Measurements from ENCODE around the gene CNTN5. TPM values are rescaled to one million over a fixed set of nuclear protein-coding genes. Genes with fewer than 3 reads are reported as not detected.

CNTN5 gene
- total and polyA plus RNA-seq, 2 donors: 0.07 to 0.14 TPM

DNA sequence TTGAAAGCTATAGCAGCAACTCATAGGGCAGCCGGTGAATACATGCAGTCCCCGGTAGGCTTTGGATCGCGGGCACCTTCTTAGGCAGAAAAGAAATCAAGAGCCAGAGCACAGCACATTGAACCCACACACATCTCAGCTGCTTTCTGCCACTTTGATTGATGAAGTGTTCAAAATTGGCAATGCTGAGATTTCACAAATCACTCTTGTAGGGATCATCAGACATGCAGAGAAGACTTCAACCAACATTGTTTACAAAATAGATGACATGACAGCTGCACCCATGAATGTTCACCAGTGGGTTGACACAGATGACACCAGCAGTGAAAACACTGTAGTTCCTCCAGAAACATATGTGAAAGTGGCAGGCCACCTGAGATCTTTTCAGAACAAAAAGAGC lies 1316.1 kb downstream of the CNTN5 start:
- H3K4me3 ChIP-seq (ENCODE audit: low read length in 2 of 2): no peak overlapping the region
- H3K36me3 ChIP-seq (ENCODE audit: control insufficient read depth in 2 of 2, insufficient read depth in 2 of 2, low read length in 1 of 2): no peaks in the 10 kb centered on the region
- no peaks in the 10 kb centered on the region for H3K4me1 ChIP-seq (ENCODE audit: control insufficient read depth in 2 of 2, insufficient read depth in 2 of 2, low read length in 2 of 2)
- H3K27ac ChIP-seq (ENCODE audit: low read depth in 1 of 2, low read length in 1 of 2): no peak overlapping the region
- WGBS: 89% methylated on average over 4 of the region's 4 CpGs
- DNase-seq (ENCODE audit: low read depth in 6 of 9, low spot score in 9 of 9): no peak
- H3K9me3 ChIP-seq (ENCODE audit: control insufficient read depth in 2 of 2, insufficient read depth in 1 of 2, low read length in 1 of 2): no peaks in the 10 kb centered on the region
- H3K27me3 ChIP-seq (ENCODE audit: control insufficient read depth in 2 of 2, insufficient read depth in 1 of 2, low read length in 1 of 2): no peaks in the 10 kb centered on the region

DNA sequence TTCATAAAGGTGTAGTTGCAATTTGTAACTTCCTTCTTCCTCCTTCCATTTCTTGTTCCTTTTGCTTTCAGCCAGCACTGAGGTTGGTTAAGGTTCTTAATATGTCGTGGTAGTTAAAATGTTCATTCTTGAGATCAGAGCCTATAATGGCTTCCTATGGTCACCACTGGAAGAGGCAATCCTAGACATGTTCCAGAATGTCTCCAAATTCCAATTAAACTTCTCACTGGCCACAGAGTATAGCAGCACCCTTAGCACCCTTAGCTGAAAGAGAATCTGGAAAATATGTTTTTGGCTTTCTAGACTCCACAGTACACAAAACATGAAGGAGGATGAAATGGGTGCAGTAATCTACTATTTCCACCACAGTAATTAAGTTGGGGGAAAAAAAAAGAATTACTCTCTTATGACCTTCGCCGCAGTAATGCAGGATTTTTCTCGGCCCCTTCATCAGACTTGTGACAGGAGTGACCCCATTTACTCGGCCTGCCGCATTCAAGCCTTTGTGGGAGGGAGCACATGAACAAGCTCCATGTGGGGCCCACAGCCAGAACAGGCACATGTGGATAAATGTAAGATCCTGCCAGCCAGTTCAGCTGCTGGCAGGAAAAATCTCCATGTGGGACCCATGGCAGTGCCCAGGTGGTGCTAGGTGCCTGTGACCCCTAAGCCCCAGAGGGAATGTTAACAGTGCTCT lies 1317.5 kb downstream of the CNTN5 start:
- Histone ChIP-seq H3K4me1 (ENCODE audit: control insufficient read depth in 2 of 2, insufficient read depth in 2 of 2, low read length in 2 of 2) (no peaks in the 10 kb centered on the region), H3K4me3 (ENCODE audit: low read length in 2 of 2) (no peak overlapping the region), H3K27me3 (ENCODE audit: control insufficient read depth in 2 of 2, insufficient read depth in 1 of 2, low read length in 1 of 2) (no peaks in the 10 kb centered on the region), H3K36me3 (ENCODE audit: control insufficient read depth in 2 of 2, insufficient read depth in 2 of 2, low read length in 1 of 2) (no peaks in the 10 kb centered on the region), H3K27ac (ENCODE audit: low read depth in 1 of 2, low read length in 1 of 2) (no peak overlapping the region), H3K9me3 (ENCODE audit: control insufficient read depth in 2 of 2, insufficient read depth in 1 of 2, low read length in 1 of 2) (no peaks in the 10 kb centered on the region)
- DNase-seq (ENCODE audit: low read depth in 6 of 9, low spot score in 9 of 9): no peak
- WGBS: 95% methylated on average over 6 of the region's 6 CpGs

DNA sequence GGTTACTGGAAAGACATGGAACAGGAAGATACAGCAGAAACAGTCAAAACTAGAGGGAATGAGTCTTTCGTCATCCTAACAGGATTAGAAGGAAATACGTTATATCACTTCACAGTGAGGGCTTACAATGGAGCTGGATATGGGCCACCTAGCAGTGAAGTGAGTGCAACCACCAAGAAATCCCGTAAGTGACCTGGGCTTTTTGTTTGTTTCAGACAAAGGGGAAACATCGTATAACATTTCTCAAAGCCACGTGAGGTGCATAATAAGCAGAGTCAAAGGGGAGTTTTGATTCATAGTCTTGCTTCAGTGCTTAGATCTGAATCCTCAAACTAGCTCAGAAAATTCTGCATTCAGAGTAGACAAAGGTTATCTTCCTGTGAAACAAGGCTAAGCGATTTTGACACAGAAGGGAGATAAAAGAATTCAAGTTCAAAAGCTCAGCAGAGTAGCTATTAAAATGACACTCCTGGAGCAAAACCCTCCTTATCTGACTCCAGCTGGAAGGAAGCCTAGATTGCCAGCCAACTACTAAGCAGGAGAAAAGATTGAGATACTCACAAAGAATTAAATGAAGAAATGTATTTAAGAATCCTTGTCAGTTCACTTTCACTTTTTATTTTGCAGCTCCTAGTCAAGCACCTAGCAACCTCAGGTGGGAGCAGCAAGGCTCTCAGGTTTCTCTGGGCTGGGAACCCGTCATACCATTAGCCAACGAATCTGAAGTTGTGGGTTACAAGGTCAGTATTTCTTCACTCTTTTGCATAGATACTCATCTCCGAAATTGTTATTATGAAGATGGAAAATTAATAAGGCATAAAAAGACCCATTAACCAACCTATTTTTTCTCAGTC lies 1319.9 kb downstream of the CNTN5 start:
- no peak for DNase-seq (ENCODE audit: low read depth in 6 of 9, low spot score in 9 of 9)
- Histone ChIP-seq H3K27me3 (ENCODE audit: control insufficient read depth in 2 of 2, insufficient read depth in 1 of 2, low read length in 1 of 2) (no peaks in the 10 kb centered on the region), H3K4me1 (ENCODE audit: control insufficient read depth in 2 of 2, insufficient read depth in 2 of 2, low read length in 2 of 2) (no peaks in the 10 kb centered on the region), H3K36me3 (ENCODE audit: control insufficient read depth in 2 of 2, insufficient read depth in 2 of 2, low read length in 1 of 2) (no peaks in the 10 kb centered on the region), H3K9me3 (ENCODE audit: control insufficient read depth in 2 of 2, insufficient read depth in 1 of 2, low read length in 1 of 2) (no peaks in the 10 kb centered on the region), H3K4me3 (ENCODE audit: low read length in 2 of 2) (no peak overlapping the region), H3K27ac (ENCODE audit: low read depth in 1 of 2, low read length in 1 of 2) (no peak overlapping the region)
- 80% methylated on average over 9 of the region's 9 CpGs for WGBS

DNA sequence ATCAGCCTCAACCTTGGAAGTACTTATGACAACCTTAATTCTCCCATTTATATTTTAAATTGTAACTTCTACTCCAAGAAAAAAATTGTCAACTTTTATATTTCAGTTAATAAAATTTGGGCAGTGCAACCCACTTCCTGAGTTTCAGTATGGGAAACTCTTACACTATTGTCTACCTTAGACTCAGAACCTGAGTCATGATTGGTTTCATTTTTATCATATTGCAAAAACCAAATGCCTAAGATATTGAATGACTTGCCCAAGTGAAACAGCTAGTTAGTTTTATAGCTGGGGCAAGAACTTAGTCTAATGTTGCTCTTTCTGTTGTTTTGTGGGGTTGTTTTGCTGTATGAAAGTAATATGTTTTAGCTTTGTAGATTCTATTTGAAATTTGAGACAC lies 1332.3 kb downstream of the CNTN5 start:
- H3K9me3 ChIP-seq (ENCODE audit: control insufficient read depth in 2 of 2, insufficient read depth in 1 of 2, low read length in 1 of 2): no peaks in the 10 kb centered on the region
- H3K4me1 ChIP-seq (ENCODE audit: control insufficient read depth in 2 of 2, insufficient read depth in 2 of 2, low read length in 2 of 2): no peaks in the 10 kb centered on the region
- H3K27ac ChIP-seq (ENCODE audit: low read depth in 1 of 2, low read length in 1 of 2): no peak overlapping the region
- no peaks in the 10 kb centered on the region for H3K36me3 ChIP-seq (ENCODE audit: control insufficient read depth in 2 of 2, insufficient read depth in 2 of 2, low read length in 1 of 2)
- no peaks in the 10 kb centered on the region for H3K27me3 ChIP-seq (ENCODE audit: control insufficient read depth in 2 of 2, insufficient read depth in 1 of 2, low read length in 1 of 2)
- H3K4me3 ChIP-seq (ENCODE audit: low read length in 2 of 2): no peak overlapping the region
- no peak for DNase-seq (ENCODE audit: low read depth in 6 of 9, low spot score in 9 of 9)

DNA sequence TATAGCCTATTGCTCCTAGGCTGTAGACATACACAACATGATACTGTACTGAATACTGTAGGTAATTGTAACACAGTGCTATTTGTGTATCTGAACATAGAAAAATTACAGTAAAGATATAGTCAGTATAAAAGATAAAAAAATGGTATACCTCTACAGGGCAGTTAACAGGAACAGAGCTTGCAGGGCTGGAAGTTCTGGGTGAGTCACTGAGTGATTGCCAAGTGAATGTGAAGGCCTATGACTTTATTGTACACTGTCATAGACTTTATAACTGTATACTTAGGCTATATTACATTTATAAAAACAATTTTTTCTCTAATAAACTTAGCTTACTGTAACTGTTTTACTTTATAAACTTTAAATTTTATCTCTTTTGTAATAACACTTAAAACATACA lies 1334.0 kb downstream of the CNTN5 start:
- no peaks in the 10 kb centered on the region for H3K36me3 ChIP-seq (ENCODE audit: control insufficient read depth in 2 of 2, insufficient read depth in 2 of 2, low read length in 1 of 2)
- no peaks in the 10 kb centered on the region for H3K4me1 ChIP-seq (ENCODE audit: control insufficient read depth in 2 of 2, insufficient read depth in 2 of 2, low read length in 2 of 2)
- H3K27ac ChIP-seq (ENCODE audit: low read depth in 1 of 2, low read length in 1 of 2): no peak overlapping the region
- H3K4me3 ChIP-seq (ENCODE audit: low read length in 2 of 2): no peak overlapping the region
- H3K9me3 ChIP-seq (ENCODE audit: control insufficient read depth in 2 of 2, insufficient read depth in 1 of 2, low read length in 1 of 2): no peaks in the 10 kb centered on the region
- no peaks in the 10 kb centered on the region for H3K27me3 ChIP-seq (ENCODE audit: control insufficient read depth in 2 of 2, insufficient read depth in 1 of 2, low read length in 1 of 2)
- DNase-seq (ENCODE audit: low read depth in 6 of 9, low spot score in 9 of 9): no peak

DNA sequence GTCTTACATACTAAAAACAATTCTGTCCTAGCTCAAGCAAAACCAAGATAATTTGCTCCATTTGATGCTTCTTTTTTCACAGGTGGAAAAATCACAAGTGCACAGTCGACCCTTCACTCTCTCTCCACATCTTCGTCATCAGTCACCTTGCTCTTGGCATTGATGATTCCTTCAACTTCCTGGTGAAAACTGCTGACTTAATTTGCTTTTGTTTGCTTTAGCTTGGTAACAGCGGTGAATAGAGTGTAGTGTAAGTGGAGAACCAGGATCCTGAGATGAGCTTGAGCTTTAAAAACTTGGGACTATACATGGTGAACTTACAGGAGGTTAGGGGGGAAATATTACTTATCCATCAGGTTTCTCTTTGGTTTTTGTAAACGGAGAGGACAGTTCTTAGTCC lies 1335.3 kb downstream of the CNTN5 start:
- DNase-seq (ENCODE audit: low read depth in 6 of 9, low spot score in 9 of 9): no peak
- no peaks in the 10 kb centered on the region for H3K27me3 ChIP-seq (ENCODE audit: control insufficient read depth in 2 of 2, insufficient read depth in 1 of 2, low read length in 1 of 2)
- no peak overlapping the region for H3K27ac ChIP-seq (ENCODE audit: low read depth in 1 of 2, low read length in 1 of 2)
- WGBS: 81% methylated on average over 4 of the region's 4 CpGs
- no peaks in the 10 kb centered on the region for H3K36me3 ChIP-seq (ENCODE audit: control insufficient read depth in 2 of 2, insufficient read depth in 2 of 2, low read length in 1 of 2)
- no peaks in the 10 kb centered on the region for H3K4me1 ChIP-seq (ENCODE audit: control insufficient read depth in 2 of 2, insufficient read depth in 2 of 2, low read length in 2 of 2)
- no peaks in the 10 kb centered on the region for H3K9me3 ChIP-seq (ENCODE audit: control insufficient read depth in 2 of 2, insufficient read depth in 1 of 2, low read length in 1 of 2)
- H3K4me3 ChIP-seq (ENCODE audit: low read length in 2 of 2): no peak overlapping the region

DNA sequence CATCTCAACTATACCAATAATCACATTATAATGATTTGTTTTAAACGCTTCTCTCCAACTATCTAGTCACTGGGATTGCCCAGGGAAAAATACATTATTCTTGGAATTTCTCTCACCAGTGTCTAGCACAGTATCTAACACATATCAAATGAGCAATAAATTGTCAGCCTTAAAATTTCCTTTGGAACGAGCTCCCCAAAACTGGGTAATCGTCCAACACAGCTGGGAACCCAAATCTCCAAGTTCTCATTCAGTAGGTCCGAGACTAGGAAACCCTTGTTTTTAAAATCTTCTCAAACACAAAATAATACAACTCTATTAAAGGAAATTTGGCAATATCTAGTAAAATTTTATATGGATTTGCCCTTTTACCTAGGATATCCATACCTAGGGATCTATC lies 1338.5 kb downstream of the CNTN5 start:
- H3K27me3 ChIP-seq (ENCODE audit: control insufficient read depth in 2 of 2, insufficient read depth in 1 of 2, low read length in 1 of 2): no peaks in the 10 kb centered on the region
- H3K36me3 ChIP-seq (ENCODE audit: control insufficient read depth in 2 of 2, insufficient read depth in 2 of 2, low read length in 1 of 2): no peaks in the 10 kb centered on the region
- no peaks in the 10 kb centered on the region for H3K9me3 ChIP-seq (ENCODE audit: control insufficient read depth in 2 of 2, insufficient read depth in 1 of 2, low read length in 1 of 2)
- WGBS: 92% methylated on average over 4 of the region's 4 CpGs
- H3K4me3 ChIP-seq (ENCODE audit: low read length in 2 of 2): no peak overlapping the region
- no peaks in the 10 kb centered on the region for H3K4me1 ChIP-seq (ENCODE audit: control insufficient read depth in 2 of 2, insufficient read depth in 2 of 2, low read length in 2 of 2)
- DNase-seq (ENCODE audit: low read depth in 6 of 9, low spot score in 9 of 9): no peak
- H3K27ac ChIP-seq (ENCODE audit: low read depth in 1 of 2, low read length in 1 of 2): no peak overlapping the region

DNA sequence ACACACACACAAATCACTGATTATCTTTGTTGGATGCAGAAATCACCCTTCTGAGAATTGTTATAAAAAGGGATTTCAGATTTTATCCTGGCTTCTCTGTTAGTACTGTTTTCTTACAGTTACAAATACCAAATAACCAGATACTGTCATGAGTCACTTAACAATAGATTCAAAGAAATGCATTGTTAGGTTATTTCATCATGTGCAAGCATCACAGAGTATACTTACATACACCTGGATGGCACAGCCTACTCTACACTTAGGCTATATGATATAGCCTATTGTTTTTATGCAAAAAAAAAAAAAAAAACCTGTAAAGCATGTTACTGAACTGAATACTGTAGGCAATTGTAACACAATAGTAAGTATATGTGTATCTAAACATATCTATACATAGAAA lies 1347.1 kb downstream of the CNTN5 start:
- no peaks in the 10 kb centered on the region for H3K4me1 ChIP-seq (ENCODE audit: control insufficient read depth in 2 of 2, insufficient read depth in 2 of 2, low read length in 2 of 2)
- no peaks in the 10 kb centered on the region for H3K27me3 ChIP-seq (ENCODE audit: control insufficient read depth in 2 of 2, insufficient read depth in 1 of 2, low read length in 1 of 2)
- H3K36me3 ChIP-seq (ENCODE audit: control insufficient read depth in 2 of 2, insufficient read depth in 2 of 2, low read length in 1 of 2): no peaks in the 10 kb centered on the region
- H3K27ac ChIP-seq (ENCODE audit: low read depth in 1 of 2, low read length in 1 of 2): no peak overlapping the region
- H3K9me3 ChIP-seq (ENCODE audit: control insufficient read depth in 2 of 2, insufficient read depth in 1 of 2, low read length in 1 of 2): no peaks in the 10 kb centered on the region
- DNase-seq (ENCODE audit: low read depth in 6 of 9, low spot score in 9 of 9): no peak
- no peak overlapping the region for H3K4me3 ChIP-seq (ENCODE audit: low read length in 2 of 2)

DNA sequence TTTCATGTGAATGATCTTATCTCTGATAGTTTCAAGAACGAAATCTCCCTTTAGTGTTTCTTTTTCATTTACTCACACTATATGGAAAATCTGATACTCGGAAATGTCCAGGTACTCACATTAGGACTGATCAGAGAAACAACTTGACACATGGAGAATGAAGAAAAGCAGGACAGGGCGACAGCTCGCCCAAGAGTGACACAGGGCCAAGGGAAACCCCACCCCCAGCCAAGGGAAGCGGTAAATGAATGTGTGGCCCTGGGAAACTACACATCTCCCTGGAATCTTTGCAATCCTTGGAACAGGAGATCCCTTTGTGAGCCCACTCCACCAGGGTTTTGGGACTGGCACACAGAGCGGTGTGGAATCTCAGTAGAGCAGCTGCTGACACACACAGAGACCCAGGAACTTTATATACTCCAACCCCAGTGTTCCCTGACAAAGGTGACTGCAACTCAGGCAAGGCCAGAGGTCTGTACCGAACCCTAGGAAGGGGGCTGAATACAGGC lies 1362.7 kb downstream of the CNTN5 start:
- Histone ChIP-seq H3K27me3 (ENCODE audit: control insufficient read depth in 2 of 2, insufficient read depth in 1 of 2, low read length in 1 of 2) (no peaks in the 10 kb centered on the region), H3K4me1 (ENCODE audit: control insufficient read depth in 2 of 2, insufficient read depth in 2 of 2, low read length in 2 of 2) (no peaks in the 10 kb centered on the region), H3K4me3 (ENCODE audit: low read length in 2 of 2) (no peak overlapping the region), H3K36me3 (ENCODE audit: control insufficient read depth in 2 of 2, insufficient read depth in 2 of 2, low read length in 1 of 2) (no peaks in the 10 kb centered on the region), H3K27ac (ENCODE audit: low read depth in 1 of 2, low read length in 1 of 2) (no peak overlapping the region), H3K9me3 (ENCODE audit: control insufficient read depth in 2 of 2, insufficient read depth in 1 of 2, low read length in 1 of 2) (peaks cover 3 to 8% of the 10 kb centered on the region in 2 donors)
- WGBS: 77% methylated on average over 7 of the region's 7 CpGs
- no peak for DNase-seq (ENCODE audit: low read depth in 6 of 9, low spot score in 9 of 9)

All from thymus (tissue), 11 donors.